Activated CD4-positive, alpha-beta T cell treated with anti-CD3 and anti-CD28 coated beads for 1 hour (primary cell): Measurements from ENCODE around the gene SLIT3.

ENCODE experiments used
- DNase-seq: peaks from one replicate; pipeline ENCODE4 v3.0.0-alpha.2; 2020

SLIT3 gene

DNA sequence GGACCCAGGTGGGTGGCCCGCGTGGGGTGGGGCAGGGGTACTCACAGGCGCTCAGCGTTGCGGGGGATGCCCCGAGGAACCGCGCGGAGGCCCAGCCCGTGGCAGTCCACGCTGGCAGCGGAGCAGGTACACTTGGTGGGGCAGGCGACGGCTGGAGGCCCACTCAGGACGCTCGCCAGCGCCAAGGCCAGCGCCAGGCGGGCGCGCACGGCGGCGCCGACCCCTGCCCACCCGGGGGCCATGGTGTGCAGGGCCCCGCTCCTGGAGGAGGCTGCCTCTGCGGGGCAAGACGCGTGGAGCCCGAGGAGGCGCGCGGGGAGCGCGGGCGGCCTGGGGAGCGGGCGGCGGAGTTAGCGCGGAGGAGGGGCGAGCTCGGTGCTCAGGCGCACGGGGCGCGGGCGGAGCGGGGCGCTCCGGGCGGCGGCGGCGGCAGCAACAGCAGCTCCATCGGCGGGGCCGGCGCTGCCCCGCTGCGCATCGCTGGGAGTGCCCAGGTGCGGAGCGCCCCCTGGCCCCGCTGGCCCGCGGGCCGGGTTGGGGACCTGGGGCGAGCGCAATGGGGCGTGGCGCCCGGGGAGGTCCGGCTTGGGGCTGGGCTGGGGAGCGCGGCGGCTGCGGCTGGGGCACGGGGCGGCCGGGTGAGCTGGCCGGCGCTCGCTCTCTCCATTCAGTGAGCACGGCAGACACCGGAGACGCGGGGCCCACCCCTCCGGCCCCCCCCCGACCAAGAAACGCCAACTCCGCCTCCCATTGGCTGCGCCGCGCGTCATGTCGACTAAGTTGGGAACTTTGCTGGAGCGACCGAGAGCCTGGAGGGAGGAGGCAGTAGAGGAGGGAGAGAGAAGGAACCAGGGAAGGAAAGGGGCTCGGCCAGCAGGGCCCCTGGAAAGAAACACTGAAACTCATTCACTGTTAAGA is at the start of gene SLIT3:
Gene SLIT3 (minus strand): TSS at position 672 of the 918 bp plus-strand sequence. CDS start 430 bp downstream, at position 242.
- no peak for DNase-seq

DNA sequence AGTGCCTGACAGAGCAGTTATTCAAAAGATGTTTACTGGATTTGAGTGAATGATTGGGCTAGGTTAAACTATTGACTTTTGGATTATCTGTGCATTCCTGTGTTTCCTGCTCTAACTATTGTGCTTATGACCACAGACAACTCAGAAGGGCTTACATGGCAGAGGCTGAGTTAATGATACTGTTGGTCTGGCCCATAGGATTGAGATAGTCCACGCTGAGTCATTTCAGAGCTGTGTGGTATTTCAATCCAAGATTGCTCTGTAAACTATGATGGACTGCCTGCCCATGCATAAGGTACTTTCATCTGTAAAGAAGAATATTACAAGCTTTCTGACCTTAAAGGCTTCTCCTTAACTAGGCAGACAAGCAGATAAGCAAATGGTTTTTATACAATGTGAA is 49.1 kb upstream of the SLIT3 start:
- DNase-seq = no peak

DNA sequence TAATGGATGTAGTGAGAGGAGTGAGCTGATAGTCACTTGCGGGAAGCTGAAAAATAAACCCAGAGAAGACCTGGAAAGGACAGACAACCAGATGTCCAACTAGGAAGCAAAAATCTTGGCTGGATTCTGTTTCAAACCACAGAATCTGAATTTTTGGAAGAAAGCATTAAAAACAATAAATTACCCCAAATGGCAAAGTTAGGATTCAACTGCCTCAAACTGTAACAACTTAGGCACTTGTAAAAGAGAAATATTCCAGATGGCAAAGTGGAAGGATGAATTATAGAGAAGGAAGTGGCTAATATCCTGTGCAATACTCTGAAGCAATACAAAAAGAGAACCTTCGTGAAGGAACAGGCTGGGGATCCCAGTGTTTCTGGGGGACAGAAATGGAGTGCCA is 46.8 kb upstream of the SLIT3 start:
- no peak for DNase-seq

DNA sequence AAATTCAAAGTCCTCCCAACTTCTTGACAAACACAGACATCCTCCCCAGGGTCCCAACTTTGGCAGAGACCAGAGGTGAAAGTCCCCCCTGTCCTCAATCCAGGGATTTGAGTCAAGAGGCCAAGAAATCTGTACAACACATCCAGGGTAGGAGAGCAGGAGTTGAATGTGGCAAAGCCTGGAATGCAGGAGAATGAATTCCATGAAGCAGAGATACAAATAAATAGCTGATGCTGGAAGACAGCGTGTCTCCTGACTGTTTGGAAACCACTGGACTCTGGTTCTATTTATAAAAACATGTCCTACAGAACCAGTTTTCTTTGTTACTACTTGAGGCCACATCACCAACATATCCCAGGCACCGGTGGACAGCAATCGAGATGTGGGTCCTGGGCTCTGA is 43.7 kb upstream of the SLIT3 start:
- DNase-seq = no peak

DNA sequence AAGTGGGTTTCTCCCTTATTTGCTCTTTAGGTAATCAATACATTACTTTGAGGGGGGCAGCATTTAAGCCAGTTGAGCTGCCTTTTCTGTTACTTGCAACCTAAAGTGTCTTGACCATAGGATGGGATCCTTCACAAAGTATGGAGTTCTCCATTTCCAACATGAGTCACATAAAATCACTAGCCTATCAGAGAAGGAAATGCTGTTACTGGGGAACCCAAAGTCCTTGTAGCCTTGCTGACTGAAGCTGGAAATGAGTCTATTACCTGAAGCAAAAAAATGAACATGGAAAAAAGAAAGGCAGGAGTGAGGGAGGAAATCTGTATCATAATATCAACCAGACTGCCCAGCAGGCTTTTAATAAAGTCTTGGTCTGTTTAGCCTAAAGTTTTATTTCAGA is 42.8 kb upstream of the SLIT3 start:
- no peak for DNase-seq

DNA sequence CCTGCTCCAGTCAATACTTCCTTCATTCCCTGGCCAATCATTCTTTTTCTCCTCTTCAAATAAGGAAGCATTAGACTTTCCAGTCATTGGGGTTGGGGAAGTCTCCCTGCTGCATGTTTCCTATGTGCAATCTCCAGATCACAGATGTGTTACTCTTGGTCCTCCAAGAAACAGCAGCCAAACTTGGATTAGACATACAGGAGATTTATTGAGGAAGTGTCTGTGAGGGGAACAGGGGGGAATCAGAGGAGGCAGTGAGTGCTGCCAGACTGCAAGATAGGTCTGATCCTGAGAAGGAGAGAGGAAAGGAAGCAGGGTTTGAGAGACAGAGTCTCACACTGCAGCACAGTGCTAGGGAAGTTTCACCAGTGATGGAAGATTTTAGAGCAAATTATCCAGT is 40.6 kb upstream of the SLIT3 start:
- DNase-seq = no peak

DNA sequence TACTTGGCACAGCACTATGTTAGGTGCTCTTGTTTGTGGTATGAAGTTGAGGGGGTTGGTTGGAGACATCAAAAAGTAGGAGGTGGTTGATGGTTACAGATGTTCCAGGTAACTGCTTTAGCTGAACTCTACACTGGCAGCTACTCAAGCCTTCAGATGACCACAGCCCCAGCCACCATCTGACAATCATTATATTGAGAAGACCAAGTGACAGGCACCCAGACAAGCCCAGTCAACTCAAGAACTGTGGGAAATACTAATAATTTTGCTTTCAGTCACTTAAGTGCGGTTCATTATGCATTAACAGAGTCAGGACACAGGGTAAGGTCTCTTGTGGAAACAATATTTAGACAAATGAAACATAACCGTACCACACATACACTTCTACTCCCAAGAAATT is 38.9 kb upstream of the SLIT3 start:
- DNase-seq = no peak

DNA sequence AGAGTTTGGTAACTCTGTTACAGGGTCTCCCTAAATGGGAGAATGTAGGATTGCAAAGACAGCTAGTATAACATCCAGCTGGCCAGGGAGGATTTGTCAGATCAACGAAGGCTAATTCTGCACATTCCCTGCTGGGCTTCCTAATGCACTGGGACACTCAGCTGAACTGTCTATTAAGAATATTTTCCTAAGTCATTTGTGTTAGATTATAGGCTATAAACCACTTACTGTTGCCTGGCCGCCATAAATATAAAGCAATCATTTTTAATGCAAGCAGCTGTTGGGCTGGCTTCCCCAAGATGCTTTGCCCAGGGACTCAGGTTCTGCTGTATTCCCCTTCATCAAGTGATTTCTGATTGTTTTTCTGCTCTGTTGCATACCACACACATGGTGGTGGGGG is 35.3 kb upstream of the SLIT3 start:
- no peak for DNase-seq

DNA sequence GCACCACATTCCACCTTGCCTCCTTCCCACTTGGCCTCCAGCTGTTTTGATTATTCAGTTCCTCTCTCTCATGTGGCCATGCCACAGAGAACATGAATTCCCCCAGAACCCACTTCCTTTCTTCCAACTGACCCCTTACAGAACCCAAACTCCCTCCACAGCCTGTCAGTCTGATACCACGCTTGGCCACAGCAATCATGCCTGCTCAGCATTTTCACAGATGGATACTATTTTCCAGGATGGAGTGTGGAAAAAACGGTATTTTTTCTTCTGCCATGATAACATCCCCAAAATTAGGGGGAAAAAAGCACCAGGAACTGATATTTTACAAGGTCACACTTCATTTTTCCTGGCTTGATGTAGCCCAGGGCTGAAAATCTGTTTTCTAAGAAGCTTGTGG is 34.9 kb upstream of the SLIT3 start:
- no peak for DNase-seq

DNA sequence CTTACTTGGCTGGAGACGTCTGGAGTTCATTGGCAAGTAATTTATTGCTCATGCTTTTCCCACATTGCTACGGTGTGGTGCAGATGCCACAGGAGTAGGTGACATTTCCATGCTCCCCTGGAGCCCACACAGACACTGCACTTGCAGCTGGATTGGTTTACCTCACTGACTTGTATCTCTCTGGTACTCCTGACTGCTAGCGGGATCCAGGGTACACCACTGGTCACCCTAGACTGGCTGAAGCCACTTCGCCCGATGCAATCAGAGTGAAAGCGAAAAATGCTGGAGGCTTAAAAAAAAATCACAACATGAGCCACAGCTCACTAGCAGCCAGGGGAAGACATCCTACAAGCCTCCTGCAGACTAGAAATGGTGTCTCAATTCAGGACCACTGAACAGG is 32.6 kb upstream of the SLIT3 start:
- DNase-seq = no peak

DNA sequence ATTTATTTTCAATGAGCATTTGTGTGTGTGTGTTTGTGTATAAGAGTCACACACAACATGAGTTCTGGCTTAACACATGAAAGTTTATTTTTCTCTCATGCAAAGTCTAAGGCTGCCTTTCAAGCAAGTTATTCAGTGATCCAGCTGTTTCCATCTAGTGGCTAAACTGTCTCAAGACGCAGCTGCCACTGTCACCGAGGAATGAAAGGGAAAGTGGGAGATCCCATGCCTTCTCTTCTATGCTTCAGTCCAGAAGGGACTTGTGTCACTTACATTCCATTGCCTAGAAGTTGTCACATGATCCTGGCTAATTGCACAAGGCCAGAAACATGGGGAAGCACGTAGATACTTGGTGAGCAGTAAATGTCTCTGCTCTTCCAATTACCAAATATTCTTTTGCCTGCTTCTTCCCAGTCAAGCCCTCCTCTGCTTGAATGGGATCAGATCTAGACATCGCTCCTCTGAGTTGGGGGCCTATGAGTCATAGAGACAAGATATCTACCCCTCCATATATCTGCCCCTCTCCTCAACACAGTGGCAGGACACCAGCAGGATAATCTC is 30.4 kb upstream of the SLIT3 start:
- no peak for DNase-seq

DNA sequence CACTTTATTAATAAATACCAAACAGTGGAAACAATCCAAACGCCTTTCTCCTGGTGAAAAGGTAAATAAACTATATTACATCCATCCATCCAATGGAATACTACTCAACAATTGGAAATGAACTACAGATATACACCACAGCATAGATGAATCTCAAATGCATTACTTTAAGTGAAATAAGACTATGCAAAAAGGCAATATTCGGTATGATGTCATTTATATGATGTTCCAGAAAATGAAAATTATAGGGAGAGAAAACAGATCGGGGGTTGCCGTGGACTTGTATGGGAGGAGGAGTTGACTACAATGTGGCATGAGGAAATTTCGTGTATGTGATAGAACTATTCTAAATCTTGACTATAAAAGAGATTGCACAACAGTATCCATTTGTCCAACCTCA is 27.5 kb upstream of the SLIT3 start:
- DNase-seq = no peak

DNA sequence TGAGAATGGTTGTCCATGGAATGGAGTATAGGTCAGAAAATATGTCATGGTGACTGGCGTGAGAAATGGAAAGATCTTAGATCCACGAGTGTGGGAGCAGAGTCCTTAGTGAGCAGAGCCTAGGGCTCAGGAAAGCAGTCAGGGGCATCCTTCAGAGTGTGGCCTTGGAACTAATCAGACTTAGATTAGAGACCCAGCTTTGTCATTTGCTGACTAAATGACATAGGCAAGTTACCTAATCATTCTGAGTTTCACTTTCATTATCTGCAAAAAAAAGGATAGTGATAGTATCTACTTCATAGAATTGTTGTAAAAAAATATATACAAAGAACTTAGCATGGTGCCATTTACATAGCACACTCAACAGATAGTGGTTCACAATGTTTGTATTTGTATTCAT is 24.3 kb upstream of the SLIT3 start:
- DNase-seq = no peak

DNA sequence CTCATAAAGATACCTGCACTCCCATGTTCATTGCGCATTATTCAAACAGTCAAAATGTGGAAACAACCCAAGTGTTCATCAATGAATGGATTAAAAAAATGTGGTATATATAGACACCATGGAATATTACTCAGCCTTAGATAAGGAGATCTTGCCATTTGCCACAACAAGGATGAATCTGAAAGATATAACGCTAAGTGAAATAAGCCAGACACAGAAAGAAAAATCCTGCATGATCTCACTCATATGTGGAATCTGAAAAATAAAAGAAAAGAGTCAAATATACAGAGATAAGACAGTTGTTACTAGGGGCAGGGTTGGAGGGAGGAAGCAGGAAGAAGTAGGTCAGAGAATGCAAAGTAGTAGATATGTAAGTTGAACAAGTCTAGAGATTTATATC is 17.6 kb upstream of the SLIT3 start:
- no peak for DNase-seq

DNA sequence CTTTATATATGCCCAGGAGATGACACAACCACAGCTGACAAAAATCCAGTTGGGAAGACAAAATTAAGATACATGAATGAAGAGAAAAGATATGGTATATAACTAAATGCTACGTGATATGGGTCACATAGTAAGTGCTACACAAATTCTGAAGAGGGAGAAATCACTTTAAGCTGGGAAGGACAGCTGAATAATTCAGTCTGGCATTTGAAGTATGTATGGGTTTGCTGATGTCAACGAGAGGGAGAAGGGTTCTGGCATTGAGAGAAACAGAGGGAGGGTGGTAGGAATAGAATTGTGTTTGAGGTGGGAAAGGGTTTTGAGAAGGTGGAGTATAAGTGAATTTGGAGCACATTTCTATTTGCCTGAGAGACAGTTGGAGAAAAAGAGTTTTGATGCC is 6.7 kb upstream of the SLIT3 start:
- DNase-seq = no peak

DNA sequence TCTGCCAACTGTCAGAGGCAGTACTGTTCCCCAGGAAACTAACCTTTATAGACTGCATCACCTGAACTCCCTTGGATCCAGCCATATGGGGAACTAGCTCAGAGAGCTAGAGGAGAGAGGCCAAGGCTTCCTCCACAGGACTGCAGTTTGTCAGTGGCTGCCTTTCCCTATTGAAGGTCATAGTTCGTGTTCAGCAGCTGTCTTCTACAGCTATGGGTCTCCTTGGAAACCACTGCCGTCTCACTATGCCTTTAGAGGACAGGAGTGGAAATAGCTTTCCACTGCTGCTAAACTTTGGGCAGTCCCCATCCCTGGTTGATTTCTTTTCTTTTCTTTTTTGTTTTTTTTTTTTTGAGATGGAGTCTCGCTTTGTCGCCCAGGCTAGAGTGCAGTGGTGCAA is 4.4 kb upstream of the SLIT3 start:
- DNase-seq = no peak

DNA sequence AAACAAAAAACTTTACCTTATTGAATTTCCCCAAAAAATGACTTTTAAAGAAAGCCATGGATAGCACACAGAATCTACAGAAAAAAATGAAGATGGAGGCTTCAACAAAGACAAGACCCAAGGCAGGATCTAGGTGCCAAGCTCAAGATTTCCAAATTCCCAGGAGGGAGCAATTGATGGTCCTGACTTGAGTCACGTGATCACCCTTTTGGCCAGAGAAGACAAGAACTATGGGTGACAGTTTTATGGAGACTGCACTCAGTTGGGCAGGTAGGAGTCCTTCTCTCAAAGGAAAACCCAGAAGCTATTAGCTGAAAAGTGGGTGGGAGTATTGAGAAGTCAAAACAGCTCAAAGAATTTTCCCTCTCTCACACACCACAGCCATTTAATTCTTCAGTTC is 3.2 kb upstream of the SLIT3 start:
- no peak for DNase-seq

DNA sequence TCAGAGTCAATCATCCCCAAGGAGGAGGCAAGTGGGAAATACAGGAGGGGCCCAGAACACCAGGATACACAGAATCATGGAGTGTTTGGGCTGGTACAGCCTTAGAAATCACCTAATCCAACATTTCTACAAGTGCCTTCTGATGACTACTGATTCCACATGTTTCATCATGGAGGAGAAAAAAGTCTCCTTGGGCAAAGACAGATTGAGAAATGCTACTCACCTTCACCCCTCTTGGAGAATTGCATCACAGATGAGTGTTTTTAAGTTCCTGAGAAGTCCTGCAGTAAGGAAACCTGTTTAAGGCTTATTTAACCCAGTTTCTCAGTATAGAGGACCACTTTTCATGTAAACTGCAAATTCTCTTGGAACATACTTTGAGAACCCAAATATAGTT is 2.2 kb upstream of the SLIT3 start:
- DNase-seq = no peak

DNA sequence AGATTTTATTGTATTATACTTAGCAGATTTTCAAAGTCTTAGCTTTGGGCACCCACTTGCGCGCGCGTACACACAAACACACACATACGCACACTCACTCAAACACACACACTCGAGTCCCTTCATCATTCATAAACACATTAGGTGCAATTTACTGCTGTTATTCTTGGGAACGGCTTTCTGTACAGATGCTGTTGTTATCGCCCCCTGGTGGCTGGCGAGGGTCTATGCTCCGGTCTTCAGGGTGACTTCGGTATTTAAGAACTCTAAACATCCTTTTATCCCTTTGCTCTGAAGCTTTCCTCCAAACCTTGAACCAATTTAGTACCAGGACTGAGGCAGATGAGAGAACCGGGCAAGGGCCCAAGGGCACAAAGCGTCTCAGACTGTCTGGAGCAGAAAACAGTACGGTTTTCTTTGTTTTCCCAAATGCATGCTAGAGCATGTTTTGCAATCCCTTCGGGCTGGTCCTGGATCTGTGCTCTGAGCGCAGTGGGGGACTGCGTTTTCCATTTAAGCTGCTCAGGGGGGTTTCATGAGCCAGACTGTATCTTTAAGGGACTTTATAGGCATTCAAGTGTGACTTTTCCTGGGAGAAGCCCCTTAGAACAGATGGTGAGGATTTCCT is 1.7 kb upstream of the SLIT3 start:
- DNase-seq = no peak

DNA sequence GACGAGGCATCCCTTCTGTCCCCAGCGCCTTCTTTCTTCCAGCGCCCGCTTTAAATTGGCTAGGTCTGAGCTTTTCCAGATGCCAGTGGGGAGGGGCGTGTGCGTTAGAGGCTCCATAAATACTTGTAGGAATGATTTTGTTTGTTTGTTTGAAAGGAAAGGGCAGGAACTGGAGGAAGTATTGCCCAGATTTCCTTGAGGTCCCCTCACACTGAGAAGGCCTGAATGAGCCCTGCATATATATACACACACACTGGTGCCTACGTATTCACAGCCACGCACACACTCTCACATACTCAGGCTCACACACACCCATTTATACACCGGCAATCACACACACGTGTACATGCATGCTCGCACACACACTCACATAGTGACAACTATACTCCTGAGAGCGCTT is 1.0 kb upstream of the SLIT3 start:
- DNase-seq = no peak

DNA sequence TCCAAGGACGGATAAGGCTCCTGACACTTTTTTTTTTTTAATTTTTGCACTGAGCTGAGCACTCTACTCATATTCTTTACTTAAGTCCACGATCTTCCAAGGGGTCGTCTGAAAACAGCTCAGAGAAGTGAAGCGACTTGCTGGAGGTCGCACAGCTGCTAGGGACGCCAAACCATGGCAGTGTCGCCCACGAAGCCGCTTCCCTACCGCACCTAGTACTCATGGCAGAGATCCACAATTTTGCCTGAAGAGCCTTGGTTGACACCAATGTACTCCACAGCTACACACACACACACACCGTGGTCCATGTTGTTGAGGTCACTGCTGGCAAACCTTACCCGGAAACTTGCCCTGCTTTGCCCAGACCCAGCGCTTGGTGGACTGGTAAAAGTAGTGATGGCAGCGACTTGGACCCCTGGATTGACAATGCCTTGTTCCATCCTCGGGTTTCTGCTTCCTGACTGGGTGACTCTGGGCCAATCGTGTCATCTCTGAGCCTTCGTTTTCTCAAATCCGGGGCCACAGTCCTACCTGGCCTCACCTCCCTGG is 521 bp upstream of the SLIT3 start:
- no peak for DNase-seq

DNA sequence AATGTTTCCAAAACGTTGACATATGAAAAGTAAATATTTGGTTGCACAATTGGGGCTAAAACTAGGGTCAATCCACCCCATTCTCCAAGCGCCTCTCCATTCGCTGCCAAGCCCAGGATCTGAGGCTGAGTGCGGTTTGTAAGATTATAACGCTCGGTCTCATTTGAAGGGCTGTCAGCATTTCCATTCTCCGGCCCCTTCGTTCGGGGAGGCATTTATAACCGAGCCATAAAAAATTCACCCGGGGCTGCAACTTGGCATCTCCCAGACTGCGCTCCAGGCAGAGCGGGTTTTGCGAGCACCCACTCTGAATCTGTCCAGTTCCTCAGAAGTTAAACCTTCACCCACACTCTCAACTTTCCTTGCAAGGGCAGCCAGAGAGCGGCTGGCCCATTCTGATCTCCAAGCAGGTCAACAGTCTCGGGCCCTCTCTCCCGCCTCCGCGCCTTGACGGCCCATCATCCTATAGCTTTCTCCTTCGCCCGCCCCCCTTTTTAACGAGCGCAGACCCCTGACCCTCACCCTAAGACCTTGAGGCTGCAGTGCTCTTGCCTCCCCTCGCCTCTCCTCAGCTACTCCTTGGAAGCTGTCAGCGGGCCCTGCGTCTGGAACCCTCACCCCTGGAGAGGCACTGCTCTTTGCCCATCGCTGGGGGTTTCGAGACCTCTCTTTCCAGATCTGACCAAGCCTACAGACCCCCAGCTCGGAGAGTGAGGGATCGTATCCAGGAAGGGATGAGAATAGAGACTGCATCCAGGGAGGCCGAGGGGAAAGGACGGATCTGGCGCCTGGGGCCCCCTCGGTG is 1.1 kb downstream of the SLIT3 start:
- no peak for DNase-seq

DNA sequence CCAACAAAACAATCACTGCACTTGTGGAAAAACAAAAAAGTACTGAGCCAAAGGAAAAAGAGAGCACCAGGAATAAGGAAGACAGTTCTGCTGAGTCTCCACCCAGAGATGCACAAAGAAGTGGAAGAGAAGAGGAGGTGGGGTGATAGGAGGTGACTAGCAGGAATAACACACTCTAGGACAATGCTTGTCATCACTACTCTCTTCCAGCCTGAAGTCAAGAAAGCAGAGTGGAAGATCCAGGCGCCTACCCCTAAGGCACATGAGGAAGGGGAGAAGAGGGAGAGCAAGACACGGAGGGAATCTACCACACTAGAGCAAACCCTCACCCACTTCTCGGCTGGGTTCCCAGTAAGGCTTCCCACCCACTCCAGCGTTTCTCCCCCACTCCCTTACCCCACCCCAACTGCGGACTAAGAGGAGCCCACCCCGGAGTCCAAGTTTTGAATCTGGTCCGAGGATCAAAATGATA is 1.7 kb downstream of the SLIT3 start:
- no peak for DNase-seq
